ENCODE data around the gene NKX6-1.

GRCh38 chr4:84501202-84501503, 2.1 kb upstream of the NKX6-1 start:
- no peak for TF ChIP-seq CTCF (IDR thresholded peaks at IDR 0.05)
- no peak for TF ChIP-seq POLR2A (IDR thresholded peaks at IDR 0.05)

Data from breast epithelium (tissue), 3 donors.